Left ventricle myocardium inferior (tissue), 1 donor: Measurements from ENCODE around the gene XYLT1. TPM values are rescaled to one million over a fixed set of nuclear protein-coding genes. Genes with fewer than 3 reads are reported as not detected.

Experiments
- DNase-seq: peaks from one replicate; pipeline ENCODE4 v3.0.0-alpha.2; 2020
- H3K27ac ChIP-seq: fragments of 200-600 bp; replicated peaks from 2 replicates; pipeline ENCODE4 v1.8.0; 2021
- H3K27me3 ChIP-seq: fragments of 200-600 bp; 2 replicates; pipeline ENCODE4 v1.8.0; 2021; ENCODE audit warnings: low read depth
- H3K36me3 ChIP-seq: fragments of 200-600 bp; 2 replicates; pipeline ENCODE4 v1.8.0; 2021
- H3K4me1 ChIP-seq: fragments of 200-600 bp; 2 replicates; pipeline ENCODE4 v1.8.0; 2021
- H3K4me3 ChIP-seq: fragments of 200-600 bp; 2 replicates; pipeline ENCODE4 v1.8.0; 2021; ENCODE audit warnings: mild to moderate bottlenecking, moderate library complexity
- H3K9me3 ChIP-seq: fragments of 200-600 bp; replicated peaks from 2 replicates; pipeline ENCODE4 v1.8.0; 2021
- intact Hi-C: fragments of 100-400 bp; cut with micrococcal nuclease; formaldehyde crosslinking; loops from one replicate; pipeline ENCODE4 v1.11.0; 2022
- total RNA-seq: library from RNA; stranded (reverse); fragmentation: NEBNext Ultra II Directional; extraction: Animal tissue kit (Norgen Biotek cat#: 25700); gene quantifications from one replicate; pipeline ENCODE4 v1.2.1, GENCODE V29; 2021
- TF ChIP-seq, protein P1 (sequence below): fragments of 200-600 bp; IDR thresholded peaks from 2 replicates; pipeline ENCODE4 v1.8.0; 2021; ENCODE audit warnings: antibody characterized with exemption, mild to moderate bottlenecking, borderline replicate concordance
- donor health status: DM: no; HTN: yes; CAD: no; lungs with severe emphysema.

The XYLT1 gene
- total RNA-seq, 1 donor from 2014 or later, result 1.4 TPM

DNA sequence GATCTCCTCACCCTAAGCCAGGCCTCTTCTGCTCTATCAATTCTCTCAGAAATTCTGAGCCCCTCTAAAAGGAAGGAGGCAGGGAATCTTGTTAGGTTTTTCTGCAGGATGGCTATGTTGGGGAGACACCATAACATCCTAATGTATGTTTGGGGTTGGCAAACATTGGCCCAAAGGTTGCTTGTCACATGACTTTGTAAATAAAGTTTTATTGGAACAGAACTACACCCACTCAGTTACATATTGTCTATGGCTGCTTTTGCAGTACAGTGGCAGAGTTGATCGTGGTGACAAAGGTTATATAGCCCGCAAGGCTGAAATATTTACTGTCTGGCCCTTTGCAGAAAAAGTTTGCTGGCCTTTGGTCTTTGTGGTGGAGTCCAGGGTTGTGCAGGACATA lies 409.4 kb downstream of the XYLT1 start:
- DNase-seq, result no peak
- H3K27ac ChIP-seq, result no peak overlapping the region
- TF ChIP-seq, protein P1, sequence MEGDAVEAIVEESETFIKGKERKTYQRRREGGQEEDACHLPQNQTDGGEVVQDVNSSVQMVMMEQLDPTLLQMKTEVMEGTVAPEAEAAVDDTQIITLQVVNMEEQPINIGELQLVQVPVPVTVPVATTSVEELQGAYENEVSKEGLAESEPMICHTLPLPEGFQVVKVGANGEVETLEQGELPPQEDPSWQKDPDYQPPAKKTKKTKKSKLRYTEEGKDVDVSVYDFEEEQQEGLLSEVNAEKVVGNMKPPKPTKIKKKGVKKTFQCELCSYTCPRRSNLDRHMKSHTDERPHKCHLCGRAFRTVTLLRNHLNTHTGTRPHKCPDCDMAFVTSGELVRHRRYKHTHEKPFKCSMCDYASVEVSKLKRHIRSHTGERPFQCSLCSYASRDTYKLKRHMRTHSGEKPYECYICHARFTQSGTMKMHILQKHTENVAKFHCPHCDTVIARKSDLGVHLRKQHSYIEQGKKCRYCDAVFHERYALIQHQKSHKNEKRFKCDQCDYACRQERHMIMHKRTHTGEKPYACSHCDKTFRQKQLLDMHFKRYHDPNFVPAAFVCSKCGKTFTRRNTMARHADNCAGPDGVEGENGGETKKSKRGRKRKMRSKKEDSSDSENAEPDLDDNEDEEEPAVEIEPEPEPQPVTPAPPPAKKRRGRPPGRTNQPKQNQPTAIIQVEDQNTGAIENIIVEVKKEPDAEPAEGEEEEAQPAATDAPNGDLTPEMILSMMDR, result no peak
- H3K27me3 ChIP-seq, result peaks cover 32% of the 10 kb centered on the region
- no peak overlapping the region for H3K4me3 ChIP-seq
- intact Hi-C loops, result no loop called here
- no peaks in the 10 kb centered on the region for H3K36me3 ChIP-seq
- H3K9me3 ChIP-seq, result peaks cover 5% of the 10 kb centered on the region
- no peaks in the 10 kb centered on the region for H3K4me1 ChIP-seq

DNA sequence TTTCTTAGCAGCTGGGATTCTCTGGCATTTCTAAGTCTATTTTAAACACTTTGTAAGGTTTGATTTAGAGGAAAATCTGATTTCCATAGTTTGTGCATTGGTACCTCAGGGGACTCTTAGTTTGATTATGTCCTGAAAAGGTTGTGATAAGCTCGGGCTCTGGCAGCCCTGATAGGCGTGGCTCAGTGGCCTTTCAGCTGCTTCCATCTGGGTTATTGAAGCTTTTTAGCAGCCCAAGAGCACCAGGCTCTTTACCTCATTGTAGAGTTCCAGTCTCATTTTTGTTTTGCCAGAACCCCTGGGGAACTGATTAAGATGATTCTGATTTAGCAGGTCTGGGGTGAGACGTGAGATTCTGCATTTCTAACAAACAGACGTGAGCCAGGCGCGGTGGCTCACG lies 412.3 kb downstream of the XYLT1 start:
- H3K27ac ChIP-seq, result no peak overlapping the region
- peaks cover 8% of the 10 kb centered on the region for H3K27me3 ChIP-seq
- intact Hi-C loops, result no loop called here
- H3K4me3 ChIP-seq, result no peak overlapping the region
- H3K4me1 ChIP-seq, result no peaks in the 10 kb centered on the region
- TF ChIP-seq, protein P1, result no peak
- H3K36me3 ChIP-seq, result no peaks in the 10 kb centered on the region
- H3K9me3 ChIP-seq, result peaks cover 26% of the 10 kb centered on the region
- DNase-seq, result no peak

DNA sequence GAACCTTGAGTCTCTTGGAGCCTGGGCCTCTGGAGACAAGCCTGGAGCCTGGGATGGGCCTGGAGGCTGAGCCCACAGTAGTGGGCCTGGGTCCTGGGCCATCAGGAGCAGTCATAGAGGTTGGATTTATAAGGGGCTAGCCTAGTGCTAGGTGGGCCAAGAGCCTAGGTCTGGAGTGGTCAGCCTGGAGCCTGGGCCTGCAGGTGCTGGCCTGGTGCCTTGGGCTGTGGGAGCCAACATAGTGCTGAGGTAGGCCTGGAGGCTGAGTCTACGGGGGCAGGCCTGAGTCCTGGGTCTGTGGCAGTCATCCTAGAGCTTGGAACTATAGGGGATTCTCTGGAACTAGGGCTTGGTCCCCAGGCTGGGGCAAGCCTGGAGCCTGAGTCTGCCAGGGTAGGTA lies 414.1 kb downstream of the XYLT1 start:
- TF ChIP-seq, protein P1, result no peak
- no peak overlapping the region for H3K4me3 ChIP-seq
- no peaks in the 10 kb centered on the region for H3K4me1 ChIP-seq
- no peak for DNase-seq
- intact Hi-C loops, result no loop called here
- H3K9me3 ChIP-seq, result peaks cover 37% of the 10 kb centered on the region
- no peaks in the 10 kb centered on the region for H3K27me3 ChIP-seq
- H3K36me3 ChIP-seq, result no peaks in the 10 kb centered on the region
- no peak overlapping the region for H3K27ac ChIP-seq

DNA sequence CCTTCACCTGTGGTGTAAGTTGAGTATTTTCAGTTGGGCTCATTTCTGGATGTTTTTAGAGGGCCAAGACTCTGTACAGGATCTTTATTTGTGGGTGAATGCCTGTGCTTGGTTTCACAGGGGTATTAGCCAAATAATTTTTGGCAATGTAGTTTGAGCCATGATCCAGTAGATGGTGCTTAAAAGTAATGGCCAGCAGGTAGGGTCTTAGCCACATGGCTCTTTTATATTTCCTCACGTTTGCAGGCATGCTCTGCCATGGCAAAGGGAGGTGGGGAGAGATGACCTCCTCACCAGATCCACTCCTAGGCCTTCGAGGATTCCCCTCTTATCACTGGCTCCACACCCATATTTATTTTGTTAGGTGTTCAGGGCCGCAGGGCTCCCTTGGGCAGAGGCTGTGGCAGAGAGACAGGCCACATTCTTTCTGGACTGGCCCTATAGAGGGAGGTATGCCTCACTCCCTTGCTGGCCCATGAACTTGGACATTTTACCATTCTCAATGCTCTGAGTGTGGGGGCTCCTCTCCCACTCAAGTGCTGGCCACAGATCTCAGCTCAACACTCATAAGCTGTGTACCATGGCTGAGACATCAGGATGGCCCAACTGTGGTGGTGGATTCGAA lies 417.1 kb downstream of the XYLT1 start:
- Histone ChIP-seq H3K36me3 (no peaks in the 10 kb centered on the region), H3K27ac (no peak overlapping the region), H3K4me3 (no peak overlapping the region), H3K9me3 (peaks cover 47% of the 10 kb centered on the region), H3K4me1 (no peaks in the 10 kb centered on the region), H3K27me3 (no peaks in the 10 kb centered on the region)
- intact Hi-C loops, result no loop called here
- TF ChIP-seq, protein P1, result no peak
- no peak for DNase-seq
